Measurements from ENCODE around the gene DNAJC18.

Gene DNAJC18

GRCh38 chr5:139371482-139372435 is 67.6 kb downstream of the DNAJC18 start:
- DNase-seq (ENCODE audit: low read depth in 2 of 2, low spot score in 1 of 2), result no peak

- no peak for DNase-seq (ENCODE audit: low read depth in 2 of 2, low spot score in 1 of 2)
These were observed 70.1 kb downstream of the DNAJC18 start for GRCh38 chr5:139369181-139369580.

GRCh38 chr5:139368613-139369012 is 70.7 kb downstream of the DNAJC18 start:
- no peak for DNase-seq (ENCODE audit: low read depth in 2 of 2, low spot score in 1 of 2)

- no peak for DNase-seq (ENCODE audit: low read depth in 2 of 2, low spot score in 1 of 2)
These were observed 74.9 kb downstream of the DNAJC18 start for GRCh38 chr5:139364466-139364865.

- DNase-seq (ENCODE audit: low read depth in 2 of 2, low spot score in 1 of 2), result no peak
These were observed 75.4 kb downstream of the DNAJC18 start for GRCh38 chr5:139363937-139364336.

- DNase-seq (ENCODE audit: low read depth in 2 of 2, low spot score in 1 of 2), result no peak
These were observed 77.4 kb downstream of the DNAJC18 start for GRCh38 chr5:139361835-139362429.

- DNase-seq (ENCODE audit: low read depth in 2 of 2, low spot score in 1 of 2), result no peak
These were observed 78.9 kb downstream of the DNAJC18 start for GRCh38 chr5:139360384-139360783.

All from stimulated activated CD8-positive, alpha-beta memory T cell treated with anti-CD3 and anti-CD28 coated beads, Interleukin-4, amount 100 ng/mL, for 1 hour (primary cell).